GM18520 (cell line): Measurements from ENCODE around the gene COX6A2.
"Not testable (repeated sequence)": the region's sequence is repeated elsewhere in the genome, so short reads cannot be mapped to it uniquely, and the experiment has no call there.

ENCODE experiments used
- ATAC-seq: cut with Tn5 transposase; IDR thresholded peaks from one replicate; pipeline ENCODE4 v1.9.1; 2021; ENCODE audit not compliant: unreplicated experiment

Gene COX6A2

GRCh38 chr16:31461921-31462804, 34.0 kb upstream of the COX6A2 start:
- ATAC-seq, result no peak

DNA sequence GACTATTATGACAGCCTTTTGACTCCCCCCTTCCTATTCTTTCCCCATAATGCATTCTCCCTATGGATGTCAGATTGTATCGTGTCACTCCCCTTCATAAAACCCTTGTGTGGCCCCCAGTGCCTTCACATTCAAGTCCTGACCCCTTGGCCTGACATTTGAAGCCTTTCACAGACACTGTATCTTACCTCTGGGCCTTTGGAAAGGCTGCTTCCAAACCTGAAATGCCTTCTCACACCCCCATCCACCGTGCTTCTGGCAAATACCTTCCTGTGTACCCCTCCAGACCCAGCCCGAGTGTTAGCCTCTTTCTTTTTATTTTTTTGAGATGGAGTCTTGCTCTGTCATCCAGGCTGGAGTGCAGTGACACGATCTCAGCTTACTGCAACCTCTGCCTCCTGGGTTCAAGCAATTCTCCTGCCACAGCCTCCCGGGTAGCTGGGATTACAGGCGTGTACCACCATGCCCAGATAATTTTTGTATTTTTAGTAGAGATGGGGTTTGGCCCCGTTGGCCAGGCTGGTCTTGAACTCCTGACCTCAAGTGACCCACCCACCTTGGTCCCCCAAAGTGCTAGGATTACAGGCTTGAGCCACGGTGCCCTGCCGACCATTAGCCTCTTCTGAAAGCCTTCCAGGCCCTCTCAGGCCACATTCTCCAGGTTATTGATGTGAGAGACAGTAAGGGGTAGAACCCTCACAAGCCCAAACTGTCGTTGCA, 33.2 kb upstream of the COX6A2 start:
- ATAC-seq, result no peak

- no peak for ATAC-seq
These were observed 32.4 kb upstream of the COX6A2 start for GRCh38 chr16:31460582-31461002.

DNA sequence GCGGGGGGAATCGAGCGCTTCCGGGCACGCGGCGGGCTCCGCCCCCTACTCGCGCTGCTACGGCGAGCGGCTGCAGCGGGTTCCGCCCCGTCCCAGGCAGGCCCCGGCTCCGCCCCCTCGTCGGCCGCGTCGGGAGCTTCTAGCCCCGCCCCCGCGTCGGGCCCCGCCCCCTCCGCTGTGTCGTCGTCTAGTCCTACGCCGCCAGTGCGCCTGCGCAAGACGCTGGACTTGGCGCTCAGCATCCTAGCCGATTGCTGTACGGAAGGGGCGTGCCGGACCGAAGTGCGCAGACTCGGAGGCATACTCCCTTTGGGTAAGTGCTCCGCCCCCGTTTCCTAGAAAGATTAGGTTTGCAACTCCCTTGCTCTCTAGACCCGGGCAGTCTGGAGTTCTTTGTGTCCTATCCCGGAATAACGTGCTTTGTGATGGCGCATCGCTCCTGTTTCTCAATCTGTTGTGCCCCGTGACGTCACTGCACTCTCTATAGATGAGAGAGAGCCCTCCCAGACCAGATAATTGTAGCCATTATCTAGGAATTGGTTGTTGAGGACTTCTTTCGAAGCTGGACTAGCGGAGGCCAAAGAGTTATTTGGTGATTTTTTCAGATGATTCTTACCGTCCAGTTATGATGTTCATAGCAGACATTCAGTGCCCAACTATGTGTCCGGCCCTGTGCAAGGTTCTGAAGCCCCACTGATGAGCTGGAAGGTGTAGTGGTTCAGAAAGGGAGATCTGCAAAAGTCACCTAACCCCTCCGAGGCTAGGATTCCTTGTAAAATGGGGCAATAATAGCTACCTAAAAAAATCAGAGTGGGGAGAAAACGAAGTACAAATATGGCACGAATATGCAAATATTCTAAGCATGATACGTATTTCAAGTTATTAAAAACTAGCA, 31.8 kb upstream of the COX6A2 start:
- peak; percentile 59 for ATAC-seq

- peak; percentile 71 for ATAC-seq
These were observed 30.9 kb upstream of the COX6A2 start, which contains the start of gene ARMC5 for GRCh38 chr16:31458844-31459686. Gene ARMC5 (plus strand): TSS chr16:31459501. CDS start chr16:31459525, 24 bp downstream.

DNA sequence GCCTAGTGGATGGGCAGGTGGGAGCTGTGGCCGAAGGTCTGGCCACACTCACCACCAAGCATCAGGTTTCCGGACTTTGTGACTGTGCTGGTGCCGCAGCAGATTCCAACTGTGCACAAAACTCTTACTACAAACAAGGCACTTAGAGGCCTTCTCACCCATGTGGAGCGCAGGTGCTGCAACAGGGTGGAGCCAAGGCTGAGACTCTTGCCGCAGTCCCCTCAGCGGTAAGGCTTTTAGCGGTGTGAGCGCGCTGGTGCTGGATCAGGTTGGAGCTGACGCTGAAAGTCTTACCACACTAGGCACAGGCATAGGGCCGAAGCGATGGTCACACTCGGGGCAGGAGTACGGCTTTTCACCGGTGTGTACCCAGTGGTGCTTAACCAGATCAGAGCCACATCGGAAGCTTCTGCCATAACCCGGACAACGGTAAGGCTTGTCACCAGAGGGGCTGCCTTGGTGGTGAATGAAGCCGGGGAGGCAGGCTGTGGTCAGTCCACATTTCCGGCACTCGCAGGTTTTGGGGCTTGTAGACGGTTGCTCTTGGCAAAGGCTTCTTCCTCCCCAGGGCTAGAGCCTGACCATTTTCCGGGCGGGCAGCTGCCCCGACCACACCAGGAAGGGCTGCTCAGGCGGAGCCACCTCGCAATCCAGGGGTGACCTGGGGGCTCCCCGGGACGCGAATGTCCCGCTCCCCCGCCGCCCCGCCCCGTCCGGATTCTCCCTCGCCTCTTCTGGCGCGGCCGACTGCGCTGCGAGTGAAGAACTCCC, 30.1 kb upstream of the COX6A2 start:
- no peak for ATAC-seq

GRCh38 chr16:31456988-31457360, 28.8 kb upstream of the COX6A2 start:
- ATAC-seq, result no peak

GRCh38 chr16:31455601-31456314, 27.6 kb upstream of the COX6A2 start:
- no peak for ATAC-seq

DNA sequence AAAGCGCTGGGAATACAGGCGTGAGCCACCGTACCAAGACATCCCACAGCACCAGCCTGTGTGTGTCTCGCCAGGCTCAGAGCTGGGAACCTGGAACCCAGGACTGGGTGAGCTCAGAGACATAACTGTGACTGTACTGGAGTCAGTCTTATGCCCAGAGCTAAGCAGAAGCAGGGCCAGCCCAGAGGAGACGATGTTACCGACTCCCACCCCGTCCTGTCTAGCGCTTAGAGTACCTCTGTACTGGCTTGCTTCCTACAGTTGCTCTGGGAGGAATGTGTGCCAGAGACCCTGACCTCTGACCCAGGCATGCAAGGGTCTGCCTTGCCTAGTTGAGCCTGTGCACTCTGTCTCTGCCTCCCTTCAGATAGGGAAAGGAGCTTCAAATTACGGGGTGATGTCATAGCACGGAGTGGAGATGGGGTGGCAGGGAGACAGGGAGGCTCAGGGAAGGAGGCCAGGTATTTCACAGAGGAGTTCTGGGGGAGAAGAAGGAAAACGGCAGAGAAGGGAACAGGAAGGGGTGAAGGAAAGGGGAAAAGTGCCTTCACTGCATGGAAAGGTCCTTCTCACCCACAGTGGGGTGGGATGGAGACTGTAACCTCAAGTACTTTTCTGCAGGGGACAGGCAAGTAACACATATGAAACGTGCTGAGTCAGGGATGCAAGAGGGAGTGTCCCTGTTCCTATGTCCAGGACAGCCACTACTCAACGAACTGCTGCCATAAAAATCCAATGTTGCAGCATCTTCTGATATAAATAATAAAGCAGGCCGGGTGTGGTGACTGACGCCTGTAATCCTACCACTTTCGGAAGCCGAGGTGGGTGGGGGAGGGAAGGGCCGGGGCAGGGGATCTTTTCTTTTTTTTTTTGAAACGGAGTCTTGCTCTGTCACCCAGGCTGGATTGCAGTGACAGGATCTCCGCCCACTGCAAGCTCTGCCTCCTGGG, 25.4 kb upstream of the COX6A2 start:
- ATAC-seq, result no peak

DNA sequence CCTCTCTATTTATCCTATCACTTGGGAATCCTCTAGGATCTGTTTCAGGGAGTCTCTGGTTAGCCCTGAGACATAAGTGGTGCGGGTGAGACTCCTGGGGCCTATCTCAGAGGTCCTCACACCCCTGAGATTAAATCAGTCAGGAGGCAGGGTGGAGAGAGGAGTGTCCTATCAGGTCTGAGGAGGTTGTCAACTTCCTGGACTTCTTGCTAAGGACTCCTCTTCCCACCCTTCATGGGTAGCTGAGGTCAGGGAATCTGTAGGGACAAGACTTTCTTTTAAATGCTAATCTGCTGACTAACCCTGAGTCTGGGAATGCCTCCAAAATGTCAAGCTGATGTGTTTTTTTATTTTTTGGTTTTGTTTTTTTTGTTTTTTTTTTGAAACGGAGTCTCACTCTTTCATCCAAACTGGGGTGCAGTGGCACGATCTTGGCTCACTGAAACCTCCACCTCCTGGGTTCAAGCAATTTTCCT, 24.5 kb upstream of the COX6A2 start:
- no peak for ATAC-seq

DNA sequence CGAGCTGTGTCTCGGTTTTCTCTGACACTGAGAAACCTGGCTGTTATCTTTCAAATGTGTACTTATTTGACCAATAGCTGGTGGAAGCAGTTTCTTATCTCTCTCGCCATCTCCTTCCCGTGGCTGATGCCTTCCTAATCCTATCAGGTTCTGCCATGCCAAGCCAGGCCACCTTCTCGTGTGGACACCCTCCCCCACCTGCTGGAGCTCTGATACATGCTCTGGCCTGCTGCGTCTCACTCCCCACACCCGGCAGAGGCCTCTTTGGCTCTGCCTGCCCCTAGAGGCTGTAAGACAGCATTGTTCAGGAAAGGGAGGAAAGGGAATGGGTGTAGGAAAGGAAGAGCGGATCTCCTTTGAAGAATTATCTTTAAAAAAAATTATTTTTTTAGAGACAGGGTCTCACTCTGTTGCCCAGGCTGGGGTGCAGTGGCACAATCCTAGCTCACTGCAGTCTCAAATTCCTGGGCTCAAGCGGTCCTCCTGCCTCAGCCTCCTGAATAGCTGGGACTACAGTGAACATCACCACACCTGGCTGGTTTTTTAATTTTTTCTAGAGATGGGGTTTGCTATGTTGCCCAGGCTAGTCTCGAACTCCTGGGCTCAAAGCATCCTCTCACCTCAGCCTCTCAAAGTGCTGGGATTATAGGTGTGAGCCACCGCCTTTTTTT, 23.7 kb upstream of the COX6A2 start:
- ATAC-seq, result no peak

DNA sequence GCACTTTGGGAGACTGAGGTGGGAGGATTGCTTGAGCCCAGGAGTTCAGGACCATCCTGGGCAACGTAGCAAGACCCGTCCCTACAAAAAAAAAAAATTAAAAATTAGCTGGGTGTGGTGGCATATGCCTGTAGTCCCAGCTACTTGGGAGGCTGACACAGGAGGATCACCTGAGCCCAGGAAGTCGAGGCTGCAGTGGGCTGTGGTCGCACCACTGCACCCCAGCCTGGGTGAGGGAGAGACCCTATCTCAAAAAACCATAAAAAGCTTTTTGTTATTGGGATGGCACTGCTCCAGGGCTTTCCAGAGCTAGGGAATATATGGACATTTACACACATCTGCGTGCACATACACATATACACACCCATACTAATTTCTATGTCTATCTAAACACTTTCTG, 23.0 kb upstream of the COX6A2 start:
- no peak for ATAC-seq

DNA sequence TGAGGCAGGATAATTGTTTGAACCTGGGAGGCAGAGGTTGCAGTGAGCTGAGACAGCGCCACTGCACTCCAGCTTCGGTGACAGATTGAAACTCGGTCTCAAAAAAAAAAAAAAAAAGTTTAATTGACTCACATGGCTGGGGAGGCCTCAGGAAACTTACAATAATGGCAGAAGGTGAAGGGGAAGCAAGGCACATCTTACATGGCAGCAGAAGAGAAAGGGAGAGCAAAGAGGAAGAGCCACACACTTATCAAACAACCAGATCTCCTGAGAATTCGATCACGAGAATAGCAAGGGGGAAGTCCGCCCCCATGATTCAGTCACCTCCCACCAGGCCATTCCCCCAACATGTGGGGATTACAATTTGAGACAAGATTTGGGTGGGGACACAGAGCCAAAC, 17.8 kb upstream of the COX6A2 start:
- ATAC-seq, result not testable (repeated sequence)

DNA sequence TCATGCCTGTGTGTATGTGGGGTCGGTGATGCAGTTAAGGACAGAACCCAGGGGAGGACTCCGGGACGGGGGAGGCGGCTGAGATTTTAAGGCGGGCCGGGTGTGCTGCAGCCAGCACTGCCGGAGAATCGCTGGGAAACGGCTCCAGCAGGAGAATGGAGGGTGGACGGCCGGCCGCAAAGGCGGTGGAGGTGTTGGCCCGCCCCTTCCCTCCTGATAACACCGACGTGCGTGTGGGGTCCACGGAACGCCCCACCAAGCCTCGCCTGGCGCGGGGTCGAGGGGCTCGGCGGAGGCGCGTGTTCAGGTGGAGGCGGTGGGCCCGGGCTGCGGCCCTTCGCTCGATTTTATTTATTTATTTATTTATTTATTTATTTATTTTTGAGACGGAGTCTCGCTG, 13.8 kb upstream of the COX6A2 start:
- ATAC-seq, result no peak

- no peak for ATAC-seq
These were observed 12.5 kb upstream of the COX6A2 start for GRCh38 chr16:31440516-31441184.

DNA sequence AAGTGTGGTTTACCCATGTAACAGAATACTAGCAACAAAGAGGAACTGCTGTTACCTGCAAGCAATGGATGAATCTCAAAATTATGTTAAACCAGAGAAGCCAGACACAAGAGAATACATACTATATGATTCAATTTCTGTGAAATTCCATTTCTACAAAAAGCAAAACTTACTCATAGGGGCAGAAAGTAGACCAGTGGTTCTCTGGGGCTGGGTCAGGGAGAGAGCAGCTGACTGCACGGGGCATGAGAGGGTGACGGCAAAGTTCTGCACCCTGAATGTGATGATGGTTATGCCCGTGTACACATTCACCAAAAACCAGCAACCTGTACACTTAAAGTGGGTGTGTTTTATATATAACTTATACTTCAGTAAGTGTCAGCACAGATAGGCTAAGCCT, 11.4 kb upstream of the COX6A2 start:
- no peak for ATAC-seq

- ATAC-seq, result peak; percentile 35
These were observed 10.9 kb upstream of the COX6A2 start for GRCh38 chr16:31439023-31439422.
